Stimulated activated CD8-positive, alpha-beta memory T cell treated with anti-CD3 and anti-CD28 coated beads, Interleukin-7, amount 100 ng/mL, for 4 hours (primary cell): ENCODE measurements around the gene GDF7.

ENCODE experiments used
- DNase-seq, 2 donors: peaks; one replicate each; pipeline ENCODE4 v3.0.0-alpha.2; 2020; ENCODE audit warnings: low read depth in 2 of 2

The GDF7 gene

GRCh38 chr2:20666304-20667150 is at the start of gene GDF7:
GDF7 (plus strand) TSS chr2:20667144; CDS start chr2:20667240, 96 bp downstream.
- peak in 1 of 2 donors; percentile 24 for DNase-seq

- DNase-seq = no peak
Observed at GRCh38 chr2:20617892-20618467, 49.0 kb upstream of the GDF7 start.

- no peak for DNase-seq
Observed at GRCh38 chr2:20618468-20618885, 48.5 kb upstream of the GDF7 start.

- no peak for DNase-seq
Observed at GRCh38 chr2:20618886-20619521, 47.9 kb upstream of the GDF7 start.

- DNase-seq = no peak
Observed at GRCh38 chr2:20619624-20620024, 47.3 kb upstream of the GDF7 start.

GRCh38 chr2:20620271-20620681 is 46.7 kb upstream of the GDF7 start:
- DNase-seq = no peak

GRCh38 chr2:20620696-20621365 is 46.1 kb upstream of the GDF7 start:
- DNase-seq = no peak

GRCh38 chr2:20621366-20622295 is 45.3 kb upstream of the GDF7 start:
- DNase-seq = no peak

GRCh38 chr2:20622296-20622686 is 44.7 kb upstream of the GDF7 start:
- DNase-seq = no peak

- no peak for DNase-seq
Observed at GRCh38 chr2:20622731-20623130, 44.2 kb upstream of the GDF7 start.

- no peak for DNase-seq
Observed at GRCh38 chr2:20623241-20623640, 43.7 kb upstream of the GDF7 start.

GRCh38 chr2:20623741-20624155 is 43.2 kb upstream of the GDF7 start:
- no peak for DNase-seq

GRCh38 chr2:20624156-20624883 is 42.6 kb upstream of the GDF7 start:
- no peak for DNase-seq

GRCh38 chr2:20624884-20625485 is 42.0 kb upstream of the GDF7 start:
- DNase-seq = no peak

GRCh38 chr2:20625491-20626391 is 41.2 kb upstream of the GDF7 start:
- no peak for DNase-seq

- no peak for DNase-seq
Observed at GRCh38 chr2:20626392-20626697, 40.6 kb upstream of the GDF7 start.

GRCh38 chr2:20626698-20627513 is 40.0 kb upstream of the GDF7 start:
- no peak for DNase-seq

GRCh38 chr2:20627712-20628380 is 39.1 kb upstream of the GDF7 start:
- no peak for DNase-seq
